ENCODE data around the gene ARHGAP32.

The ARHGAP32 gene

GRCh38 chr11:128967578-128967977 lies 224.5 kb downstream of the ARHGAP32 start:
- H3K9ac ChIP-seq (ENCODE audit: low read length in 5 of 5), result no peak overlapping the region
- no peaks in the 10 kb centered on the region for H3K27me3 ChIP-seq (ENCODE audit: control insufficient read depth in 5 of 5, insufficient read depth in 4 of 5, low read length in 5 of 5)
- no peak overlapping the region for H3K27ac ChIP-seq (ENCODE audit: low read depth, low read length)
- H3K4me1 ChIP-seq (ENCODE audit: control insufficient read depth in 5 of 5, insufficient read depth in 5 of 5, low read length in 5 of 5), result peaks cover 0 to 5% (median 0%) of the 10 kb centered on the region in 5 donors
- H3K4me3 ChIP-seq (ENCODE audit: low read depth in 1 of 5, low read length in 5 of 5), result no peak overlapping the region
- H3K9me3 ChIP-seq (ENCODE audit: control insufficient read depth in 5 of 5, low read length in 5 of 5), result no peaks in the 10 kb centered on the region
- peaks cover 8 to 39% (median 34%) of the 10 kb centered on the region in 5 donors for H3K36me3 ChIP-seq (ENCODE audit: control insufficient read depth in 5 of 5, insufficient read depth in 5 of 5, low read length in 5 of 5)

- Histone ChIP-seq H3K27me3 (ENCODE audit: control insufficient read depth in 5 of 5, insufficient read depth in 4 of 5, low read length in 5 of 5) (no peaks in the 10 kb centered on the region), H3K27ac (ENCODE audit: low read depth, low read length) (no peak overlapping the region), H3K9ac (ENCODE audit: low read length in 5 of 5) (no peak overlapping the region), H3K4me1 (ENCODE audit: control insufficient read depth in 5 of 5, insufficient read depth in 5 of 5, low read length in 5 of 5) (peaks cover 0 to 5% (median 0%) of the 10 kb centered on the region in 5 donors), H3K36me3 (ENCODE audit: control insufficient read depth in 5 of 5, insufficient read depth in 5 of 5, low read length in 5 of 5) (peaks cover 4 to 22% (median 21%) of the 10 kb centered on the region in 5 donors), H3K4me3 (ENCODE audit: low read depth in 1 of 5, low read length in 5 of 5) (no peak overlapping the region), H3K9me3 (ENCODE audit: control insufficient read depth in 5 of 5, low read length in 5 of 5) (no peaks in the 10 kb centered on the region)
Measured at GRCh38 chr11:128965485-128965884, 226.6 kb downstream of the ARHGAP32 start.

DNA sequence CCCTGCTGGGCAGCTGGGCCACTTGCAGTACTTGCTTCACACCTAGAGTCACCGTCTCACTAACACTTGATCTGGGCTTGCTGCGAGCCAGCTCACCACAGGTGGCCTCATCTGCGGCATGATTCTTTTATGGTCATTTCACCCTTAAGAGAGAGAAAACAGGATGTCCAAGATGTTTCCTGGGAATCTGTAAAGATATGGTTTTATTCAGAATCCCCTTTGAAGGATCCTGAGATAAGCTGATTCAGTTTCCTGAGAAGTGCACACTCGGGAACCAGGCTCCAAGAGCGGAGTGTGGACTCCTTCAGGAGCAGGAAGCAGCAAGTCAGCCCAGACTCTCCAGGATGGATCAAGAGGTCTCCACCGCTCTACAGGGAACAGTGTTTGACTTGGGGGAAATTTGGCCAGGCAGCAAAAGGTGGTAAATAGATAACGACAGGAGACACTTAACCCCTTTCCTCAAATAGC lies 227.6 kb downstream of the ARHGAP32 start:
- no peak overlapping the region for H3K27ac ChIP-seq (ENCODE audit: low read depth, low read length)

GRCh38 chr11:128963744-128964325 lies 228.3 kb downstream of the ARHGAP32 start:
- Histone ChIP-seq H3K9ac (ENCODE audit: low read length in 5 of 5) (no peak overlapping the region), H3K27ac (ENCODE audit: low read depth, low read length) (no peak overlapping the region), H3K9me3 (ENCODE audit: control insufficient read depth in 5 of 5, low read length in 5 of 5) (no peaks in the 10 kb centered on the region), H3K4me1 (ENCODE audit: control insufficient read depth in 5 of 5, insufficient read depth in 5 of 5, low read length in 5 of 5) (peaks cover 0 to 5% (median 0%) of the 10 kb centered on the region in 5 donors), H3K4me3 (ENCODE audit: low read depth in 1 of 5, low read length in 5 of 5) (no peak overlapping the region), H3K36me3 (ENCODE audit: control insufficient read depth in 5 of 5, insufficient read depth in 5 of 5, low read length in 5 of 5) (peaks cover 1 to 6% (median 4%) of the 10 kb centered on the region in 5 donors), H3K27me3 (ENCODE audit: control insufficient read depth in 5 of 5, insufficient read depth in 4 of 5, low read length in 5 of 5) (no peaks in the 10 kb centered on the region)

More for the DNA sequence above, 227.6 kb downstream of the ARHGAP32 start:
- Histone ChIP-seq H3K9ac (ENCODE audit: low read length in 5 of 5) (no peak overlapping the region), H3K27me3 (ENCODE audit: control insufficient read depth in 5 of 5, insufficient read depth in 4 of 5, low read length in 5 of 5) (no peaks in the 10 kb centered on the region), H3K4me3 (ENCODE audit: low read depth in 1 of 5, low read length in 5 of 5) (no peak overlapping the region), H3K9me3 (ENCODE audit: control insufficient read depth in 5 of 5, low read length in 5 of 5) (no peaks in the 10 kb centered on the region), H3K36me3 (ENCODE audit: control insufficient read depth in 5 of 5, insufficient read depth in 5 of 5, low read length in 5 of 5) (peaks cover 4 to 12% (median 11%) of the 10 kb centered on the region in 5 donors), H3K4me1 (ENCODE audit: control insufficient read depth in 5 of 5, insufficient read depth in 5 of 5, low read length in 5 of 5) (peaks cover 0 to 5% (median 0%) of the 10 kb centered on the region in 5 donors)

DNA sequence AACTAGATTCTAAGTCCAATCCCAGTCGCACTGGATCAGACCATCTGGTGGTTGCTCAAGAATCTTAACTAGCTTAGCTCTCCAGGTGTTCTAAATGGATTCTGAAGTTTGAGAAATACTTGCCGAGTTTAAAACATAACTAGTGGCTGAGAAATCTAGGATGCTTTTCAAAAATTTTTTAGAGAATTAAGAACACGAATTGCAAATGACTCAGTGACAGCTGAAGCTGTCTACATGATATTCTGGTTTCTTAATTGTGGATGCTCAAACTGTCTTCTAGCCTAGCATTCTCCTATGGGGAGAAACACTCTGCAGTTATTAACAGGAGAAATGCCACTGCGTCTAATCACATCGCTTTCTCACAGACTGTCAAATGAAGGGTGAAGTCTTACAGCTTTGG lies 229.2 kb downstream of the ARHGAP32 start:
- H3K27ac ChIP-seq (ENCODE audit: low read depth, low read length), result no peak overlapping the region

DNA sequence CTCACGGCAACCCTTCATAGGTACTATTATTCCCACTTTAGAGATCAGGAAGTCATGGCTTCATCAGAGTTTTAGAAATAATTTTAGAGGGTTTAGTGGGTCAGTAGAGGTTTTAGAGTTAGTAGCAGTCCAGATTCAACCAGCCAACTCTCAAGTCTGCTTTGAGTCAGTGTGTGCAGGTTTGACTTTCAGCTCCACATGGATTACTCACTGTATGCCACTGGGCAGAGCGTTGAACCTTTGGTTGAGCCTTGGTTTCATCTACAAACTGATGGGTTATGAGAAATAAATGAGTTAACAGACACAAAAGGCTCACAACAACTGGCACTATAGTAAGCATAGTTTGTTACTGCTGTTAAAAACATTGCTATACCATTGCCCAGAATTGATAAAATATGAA lies 230.5 kb downstream of the ARHGAP32 start:
- peaks cover 0 to 8% (median 5%) of the 10 kb centered on the region in 5 donors for H3K4me1 ChIP-seq (ENCODE audit: control insufficient read depth in 5 of 5, insufficient read depth in 5 of 5, low read length in 5 of 5)
- H3K9ac ChIP-seq (ENCODE audit: low read length in 5 of 5), result no peak overlapping the region
- no peak overlapping the region for H3K27ac ChIP-seq (ENCODE audit: low read depth, low read length)
- H3K9me3 ChIP-seq (ENCODE audit: control insufficient read depth in 5 of 5, low read length in 5 of 5), result no peaks in the 10 kb centered on the region
- H3K36me3 ChIP-seq (ENCODE audit: control insufficient read depth in 5 of 5, insufficient read depth in 5 of 5, low read length in 5 of 5), result peaks cover 0 to 3% (median 0%) of the 10 kb centered on the region in 5 donors
- no peak overlapping the region for H3K4me3 ChIP-seq (ENCODE audit: low read depth in 1 of 5, low read length in 5 of 5)
- peaks cover 0 to 10% (median 0%) of the 10 kb centered on the region in 5 donors for H3K27me3 ChIP-seq (ENCODE audit: control insufficient read depth in 5 of 5, insufficient read depth in 4 of 5, low read length in 5 of 5)

More for the DNA sequence above, 229.2 kb downstream of the ARHGAP32 start:
- H3K27me3 ChIP-seq (ENCODE audit: control insufficient read depth in 5 of 5, insufficient read depth in 4 of 5, low read length in 5 of 5), result no peaks in the 10 kb centered on the region
- peaks cover 0 to 3% (median 0%) of the 10 kb centered on the region in 5 donors for H3K36me3 ChIP-seq (ENCODE audit: control insufficient read depth in 5 of 5, insufficient read depth in 5 of 5, low read length in 5 of 5)
- no peak overlapping the region for H3K4me3 ChIP-seq (ENCODE audit: low read depth in 1 of 5, low read length in 5 of 5)
- peaks cover 0 to 5% (median 0%) of the 10 kb centered on the region in 5 donors for H3K4me1 ChIP-seq (ENCODE audit: control insufficient read depth in 5 of 5, insufficient read depth in 5 of 5, low read length in 5 of 5)
- H3K9ac ChIP-seq (ENCODE audit: low read length in 5 of 5), result no peak overlapping the region
- no peaks in the 10 kb centered on the region for H3K9me3 ChIP-seq (ENCODE audit: control insufficient read depth in 5 of 5, low read length in 5 of 5)

DNA sequence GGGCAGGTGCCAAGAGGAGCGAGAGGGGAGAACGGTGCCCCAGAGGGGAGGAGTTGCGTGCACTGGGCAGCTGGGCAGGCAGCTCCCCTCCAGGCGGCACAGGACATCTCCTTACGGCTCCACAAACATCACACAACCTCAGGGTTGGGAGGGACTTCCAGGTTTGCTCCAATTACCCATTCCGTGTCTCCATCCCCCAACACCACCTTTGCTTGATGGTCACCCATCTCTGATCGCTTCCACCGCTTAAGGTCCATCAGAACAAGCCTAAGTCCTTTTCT lies 235.0 kb downstream of the ARHGAP32 start:
- no peak overlapping the region for H3K9ac ChIP-seq (ENCODE audit: low read length in 5 of 5)
- H3K4me1 ChIP-seq (ENCODE audit: control insufficient read depth in 5 of 5, insufficient read depth in 5 of 5, low read length in 5 of 5), result peaks cover 0 to 6% (median 5%) of the 10 kb centered on the region in 5 donors
- H3K36me3 ChIP-seq (ENCODE audit: control insufficient read depth in 5 of 5, insufficient read depth in 5 of 5, low read length in 5 of 5), result no peaks in the 10 kb centered on the region
- H3K27ac ChIP-seq (ENCODE audit: low read depth, low read length), result no peak overlapping the region
- peaks cover 0 to 10% (median 0%) of the 10 kb centered on the region in 5 donors for H3K27me3 ChIP-seq (ENCODE audit: control insufficient read depth in 5 of 5, insufficient read depth in 4 of 5, low read length in 5 of 5)
- H3K9me3 ChIP-seq (ENCODE audit: control insufficient read depth in 5 of 5, low read length in 5 of 5), result no peaks in the 10 kb centered on the region
- H3K4me3 ChIP-seq (ENCODE audit: low read depth in 1 of 5, low read length in 5 of 5), result no peak overlapping the region

- Histone ChIP-seq H3K4me1 (ENCODE audit: control insufficient read depth in 5 of 5, insufficient read depth in 5 of 5, low read length in 5 of 5) (peaks cover 0 to 6% (median 5%) of the 10 kb centered on the region in 5 donors), H3K9ac (ENCODE audit: low read length in 5 of 5) (no peak overlapping the region), H3K36me3 (ENCODE audit: control insufficient read depth in 5 of 5, insufficient read depth in 5 of 5, low read length in 5 of 5) (no peaks in the 10 kb centered on the region), H3K4me3 (ENCODE audit: low read depth in 1 of 5, low read length in 5 of 5) (no peak overlapping the region), H3K27me3 (ENCODE audit: control insufficient read depth in 5 of 5, insufficient read depth in 4 of 5, low read length in 5 of 5) (peaks cover 0 to 10% (median 0%) of the 10 kb centered on the region in 5 donors), H3K9me3 (ENCODE audit: control insufficient read depth in 5 of 5, low read length in 5 of 5) (no peaks in the 10 kb centered on the region), H3K27ac (ENCODE audit: low read depth, low read length) (no peak overlapping the region)
Measured at GRCh38 chr11:128956401-128957201, 235.5 kb downstream of the ARHGAP32 start.

DNA sequence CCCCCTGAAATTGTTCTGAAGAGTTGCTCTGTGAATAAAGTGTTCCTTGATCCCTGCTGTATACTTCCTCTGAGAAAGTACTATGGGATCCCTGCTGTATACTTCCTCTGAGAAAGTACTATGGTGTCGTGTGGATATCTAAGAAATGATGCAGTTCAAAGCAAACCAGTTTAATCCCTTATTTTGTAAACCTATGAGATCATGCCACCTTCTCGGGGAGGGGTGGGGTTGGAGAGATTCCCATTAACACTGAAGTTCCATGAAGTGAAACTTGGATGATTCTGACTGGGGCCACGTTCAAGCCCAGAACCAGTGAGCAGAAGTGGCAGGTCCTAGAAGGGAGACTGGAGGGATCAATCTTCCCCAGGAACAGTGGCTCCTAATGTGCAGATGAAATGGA lies 236.5 kb downstream of the ARHGAP32 start:
- H3K4me1 ChIP-seq (ENCODE audit: control insufficient read depth in 5 of 5, insufficient read depth in 5 of 5, low read length in 5 of 5), result peaks cover 0 to 6% (median 5%) of the 10 kb centered on the region in 5 donors
- no peak overlapping the region for H3K27ac ChIP-seq (ENCODE audit: low read depth, low read length)
- H3K9ac ChIP-seq (ENCODE audit: low read length in 5 of 5), result no peak overlapping the region
- H3K4me3 ChIP-seq (ENCODE audit: low read depth in 1 of 5, low read length in 5 of 5), result no peak overlapping the region
- no peaks in the 10 kb centered on the region for H3K36me3 ChIP-seq (ENCODE audit: control insufficient read depth in 5 of 5, insufficient read depth in 5 of 5, low read length in 5 of 5)
- H3K27me3 ChIP-seq (ENCODE audit: control insufficient read depth in 5 of 5, insufficient read depth in 4 of 5, low read length in 5 of 5), result peaks cover 0 to 10% (median 0%) of the 10 kb centered on the region in 5 donors
- H3K9me3 ChIP-seq (ENCODE audit: control insufficient read depth in 5 of 5, low read length in 5 of 5), result no peaks in the 10 kb centered on the region

DNA sequence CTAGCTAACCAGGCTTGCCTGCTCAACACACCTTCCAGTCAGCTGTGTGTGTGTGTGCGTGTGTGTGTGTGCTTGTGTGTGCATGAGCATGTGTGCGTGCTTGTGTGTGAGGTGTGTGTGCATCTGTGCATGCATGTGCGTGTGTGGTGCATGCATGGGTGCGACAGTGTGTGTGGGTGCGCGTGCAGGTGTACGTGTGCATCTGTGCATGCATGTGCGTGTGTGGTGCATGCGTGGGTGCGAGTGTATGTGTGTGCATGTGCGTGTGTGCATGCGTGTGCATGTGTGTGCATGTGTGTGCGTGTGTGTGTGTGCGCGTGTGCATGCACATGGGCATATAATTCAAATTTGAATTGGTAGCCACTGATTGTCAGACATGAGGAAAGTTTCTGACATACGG lies 239.0 kb downstream of the ARHGAP32 start:
- Histone ChIP-seq H3K36me3 (ENCODE audit: control insufficient read depth in 5 of 5, insufficient read depth in 5 of 5, low read length in 5 of 5) (no peaks in the 10 kb centered on the region), H3K27me3 (ENCODE audit: control insufficient read depth in 5 of 5, insufficient read depth in 4 of 5, low read length in 5 of 5) (peaks cover 0 to 10% (median 0%) of the 10 kb centered on the region in 5 donors), H3K27ac (ENCODE audit: low read depth, low read length) (no peak overlapping the region), H3K4me1 (ENCODE audit: control insufficient read depth in 5 of 5, insufficient read depth in 5 of 5, low read length in 5 of 5) (peaks cover 0 to 11% (median 6%) of the 10 kb centered on the region in 5 donors), H3K9ac (ENCODE audit: low read length in 5 of 5) (no peak overlapping the region), H3K9me3 (ENCODE audit: control insufficient read depth in 5 of 5, low read length in 5 of 5) (no peaks in the 10 kb centered on the region), H3K4me3 (ENCODE audit: low read depth in 1 of 5, low read length in 5 of 5) (no peak overlapping the region)
